SU-DHL-6 (cell line): ENCODE data around the gene NACC1.

Experiments
- H2AFZ ChIP-seq: fragments of 200-600 bp; sonication (generic); 2 replicates; pipeline ENCODE4 v1.6.1; 2014; ENCODE audit warnings: low read depth, mild to moderate bottlenecking, moderate library complexity, mixed read lengths, antibody characterized with exemption, low read length; ENCODE audit not compliant: severe bottlenecking
- H3F3A ChIP-seq: fragments of 200-600 bp; shearing (Covaris generic); 2 replicates; pipeline ENCODE4 v1.6.0; 2016; ENCODE audit warnings: antibody characterized with exemption, mild to moderate bottlenecking; ENCODE audit not compliant: insufficient read depth
- H3K27ac ChIP-seq: fragments of 200-600 bp; sonication (generic); 2 replicates; pipeline ENCODE4 v1.5.1; 2016; ENCODE audit warnings: low read depth, mild to moderate bottlenecking, low read length, moderate library complexity, mixed read lengths
- H3K27me3 ChIP-seq: fragments of 200-600 bp; sonication (generic), shearing (Covaris generic); 2 replicates; pipeline ENCODE4 v1.6.0; 2014; ENCODE audit warnings: mild to moderate bottlenecking, low read length
- H3K36me3 ChIP-seq: fragments of 200-600 bp; sonication (generic); 2 replicates; pipeline ENCODE4 v1.6.1; 2014; ENCODE audit warnings: mild to moderate bottlenecking, low read length, mixed read lengths
- H3K4me2 ChIP-seq: fragments of 300-600, 200-600 bp; shearing (Covaris generic), sonication (generic); 2 replicates; pipeline ENCODE4 v1.6.0; 2014; ENCODE audit warnings: low read length, low read depth, mild to moderate bottlenecking; ENCODE audit not compliant: poor library complexity, severe bottlenecking
- H3K4me3 ChIP-seq: fragments of 200-600 bp; sonication (generic); 2 replicates; pipeline ENCODE4 v1.5.1; 2014; ENCODE audit warnings: antibody characterized with exemption, low read length, mild to moderate bottlenecking, mixed read lengths; ENCODE audit not compliant: insufficient read depth, poor library complexity, severe bottlenecking
- H3K79me2 ChIP-seq: fragments of 200-600 bp; sonication (generic); 2 replicates; pipeline ENCODE4 v1.6.1; 2014; ENCODE audit warnings: mild to moderate bottlenecking, low read length, moderate library complexity; ENCODE audit not compliant: insufficient read depth
- H3K9ac ChIP-seq: fragments of 200-600 bp; sonication (generic); 2 replicates; pipeline ENCODE4 v1.7.0; 2014; ENCODE audit warnings: mild to moderate bottlenecking, low read length
- H3K9me2 ChIP-seq: fragments of 200-600 bp; sonication (generic); replicated peaks from 2 replicates; pipeline ENCODE4 v1.6.1; 2014; ENCODE audit warnings: low read length; ENCODE audit not compliant: insufficient read depth
- H3K9me3 ChIP-seq: fragments of 200-600 bp; sonication (generic); 2 replicates; pipeline ENCODE4 v1.6.1; 2014; ENCODE audit warnings: low read length, mixed read lengths; ENCODE audit not compliant: insufficient read depth
- H4K20me1 ChIP-seq: fragments of 200-600 bp; sonication (generic); 2 replicates; pipeline ENCODE4 v1.6.1; 2014; ENCODE audit warnings: low read depth, mild to moderate bottlenecking, antibody characterized with exemption, low read length, moderate library complexity, mixed read lengths
- CTCF ChIP-seq: fragments of 200-600 bp; sonication (generic); IDR thresholded peaks from one replicate; pipeline ENCODE4 v1.5.1; 2017; ENCODE audit warnings: antibody characterized with exemption, mild to moderate bottlenecking, low read length, moderate library complexity; ENCODE audit not compliant: insufficient read depth, poor library complexity, severe bottlenecking
- EZH2phosphoT487 ChIP-seq: fragments of 200-600 bp; sonication (generic), shearing (Covaris generic); conservative IDR thresholded peaks from 2 replicates; pipeline ENCODE4 v1.6.1; 2018; ENCODE audit warnings: mild to moderate bottlenecking, antibody characterized with exemption, low read length, moderate library complexity, mixed read lengths

The NACC1 gene

GRCh38 chr19:13097033-13097462, 21.0 kb upstream of the NACC1 start:
- H3K9me2 ChIP-seq: no peaks in the 10 kb centered on the region
- peaks cover 7% of the 10 kb centered on the region for H3K79me2 ChIP-seq
- no peak overlapping the region for H3K4me3 ChIP-seq
- H4K20me1 ChIP-seq: no peaks in the 10 kb centered on the region
- TF ChIP-seq EZH2phosphoT487 (no peak), CTCF (no peak)
- no peak overlapping the region for H2AFZ ChIP-seq
- peaks cover 13% of the 10 kb centered on the region for H3K36me3 ChIP-seq
- no peak overlapping the region for H3K27ac ChIP-seq
- H3K9me3 ChIP-seq: no peaks in the 10 kb centered on the region
- H3K4me2 ChIP-seq: no peak overlapping the region
- H3K27me3 ChIP-seq: no peaks in the 10 kb centered on the region
- H3K9ac ChIP-seq: no peak overlapping the region
- peaks cover 15% of the 10 kb centered on the region for H3F3A ChIP-seq

GRCh38 chr19:13097463-13098258, 20.4 kb upstream of the NACC1 start:
- Histone ChIP-seq H3F3A (peaks cover 15% of the 10 kb centered on the region), H3K27ac (no peak overlapping the region), H4K20me1 (no peaks in the 10 kb centered on the region), H3K9me3 (no peaks in the 10 kb centered on the region), H2AFZ (no peak overlapping the region), H3K79me2 (peaks cover 13% of the 10 kb centered on the region), H3K9ac (no peak overlapping the region), H3K9me2 (no peaks in the 10 kb centered on the region), H3K4me3 (no peak overlapping the region), H3K4me2 (no peak overlapping the region), H3K36me3 (peaks cover 13% of the 10 kb centered on the region), H3K27me3 (no peaks in the 10 kb centered on the region)
- TF ChIP-seq CTCF (no peak), EZH2phosphoT487 (no peak)

- H3K4me3 ChIP-seq: no peak overlapping the region
- peaks cover 20% of the 10 kb centered on the region for H3F3A ChIP-seq
- TF ChIP-seq EZH2phosphoT487: no peak
- no peak for TF ChIP-seq CTCF
- peaks cover 14% of the 10 kb centered on the region for H3K79me2 ChIP-seq
- no peak overlapping the region for H3K9ac ChIP-seq
- no peaks in the 10 kb centered on the region for H3K27me3 ChIP-seq
- H3K36me3 ChIP-seq: peaks cover 13% of the 10 kb centered on the region
- no peaks in the 10 kb centered on the region for H3K9me3 ChIP-seq
- no peaks in the 10 kb centered on the region for H3K9me2 ChIP-seq
- H3K27ac ChIP-seq: no peak overlapping the region
- no peak overlapping the region for H2AFZ ChIP-seq
- no peaks in the 10 kb centered on the region for H4K20me1 ChIP-seq
- no peak overlapping the region for H3K4me2 ChIP-seq
These were observed 19.6 kb upstream of the NACC1 start for GRCh38 chr19:13098277-13099072.
